AG04449 (cell line): ENCODE results near the gene ZNF526.

Source experiments
- CTCF ChIA-PET: fragments of 350-600 bp; formaldehyde crosslinking; extraction: SDS; loops from one replicate; lab custom pipeline; 2021; ENCODE audit warnings: antibody characterized with exemption; lab: Yijun Ruan, JAX
- POLR2A ChIA-PET: fragments of 400-600, 350-600 bp; formaldehyde crosslinking; extraction: SDS; loops from one replicate; lab custom pipeline; 2020; ENCODE audit warnings: antibody characterized with exemption, inconsistent platforms; lab: Yijun Ruan, JAX
- DNase-seq: peaks from one replicate; pipeline ENCODE4 v3.0.0-alpha.2; 2010; ENCODE audit warnings: low read depth, low spot score
- H3K4me3 ChIP-seq: 2 replicates; pipeline ENCODE4 v1.5.1; 2011; ENCODE audit warnings: low read depth, mild to moderate bottlenecking, control low read depth, low read length
- CTCF ChIP-seq: IDR thresholded peaks from one replicate; pipeline ENCODE4 v1.5.1; 2011; ENCODE audit warnings: mild to moderate bottlenecking, moderate library complexity, low read length, control low read depth, inconsistent platforms; ENCODE audit not compliant: insufficient read depth; ENCODE audit errors: missing control alignments

The ZNF526 gene

DNA sequence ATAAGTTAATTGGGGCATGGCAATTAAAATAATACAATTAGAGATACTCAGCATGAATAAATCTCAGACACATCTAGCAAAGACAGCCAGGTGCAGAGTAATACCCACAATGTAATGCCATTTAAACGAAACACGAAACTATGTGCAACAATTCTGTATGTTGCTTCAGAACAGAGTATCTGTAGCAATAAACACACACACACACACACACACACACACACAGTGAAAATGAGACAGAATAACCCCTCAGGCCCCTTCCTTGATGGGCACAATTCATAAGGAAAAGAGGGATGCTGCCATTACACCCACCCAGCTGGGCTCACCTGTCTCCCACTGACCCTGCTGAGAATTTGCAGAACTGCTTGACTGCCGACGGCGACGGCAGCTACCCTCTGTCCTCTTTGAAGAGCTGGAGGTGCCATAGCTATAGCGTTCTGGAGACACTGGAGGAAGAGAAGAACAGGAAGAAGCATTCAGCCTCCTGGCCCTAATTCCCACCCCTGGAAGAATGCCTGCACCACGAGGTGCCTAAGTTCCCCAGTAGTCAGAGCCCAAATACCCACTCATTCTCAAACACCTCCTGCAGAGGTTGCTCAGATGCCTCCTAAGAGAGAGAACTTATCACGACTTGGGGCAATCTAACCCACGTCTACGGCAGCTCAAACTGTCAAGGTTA, 5.2 kb upstream of the ZNF526 start:
- TF ChIP-seq CTCF, result no peak
- ChIA-PET POLR2A (no interaction called here), CTCF (interaction anchor here (1.2 to 8.8 kb wide), 6 partner anchors 9 to 206 kb away, joined by 3 to 78 read pairs (median 7); partner anchors contain the start of gene POU2F2)
- no peak for DNase-seq
- H3K4me3 ChIP-seq, result no peak overlapping the region

DNA sequence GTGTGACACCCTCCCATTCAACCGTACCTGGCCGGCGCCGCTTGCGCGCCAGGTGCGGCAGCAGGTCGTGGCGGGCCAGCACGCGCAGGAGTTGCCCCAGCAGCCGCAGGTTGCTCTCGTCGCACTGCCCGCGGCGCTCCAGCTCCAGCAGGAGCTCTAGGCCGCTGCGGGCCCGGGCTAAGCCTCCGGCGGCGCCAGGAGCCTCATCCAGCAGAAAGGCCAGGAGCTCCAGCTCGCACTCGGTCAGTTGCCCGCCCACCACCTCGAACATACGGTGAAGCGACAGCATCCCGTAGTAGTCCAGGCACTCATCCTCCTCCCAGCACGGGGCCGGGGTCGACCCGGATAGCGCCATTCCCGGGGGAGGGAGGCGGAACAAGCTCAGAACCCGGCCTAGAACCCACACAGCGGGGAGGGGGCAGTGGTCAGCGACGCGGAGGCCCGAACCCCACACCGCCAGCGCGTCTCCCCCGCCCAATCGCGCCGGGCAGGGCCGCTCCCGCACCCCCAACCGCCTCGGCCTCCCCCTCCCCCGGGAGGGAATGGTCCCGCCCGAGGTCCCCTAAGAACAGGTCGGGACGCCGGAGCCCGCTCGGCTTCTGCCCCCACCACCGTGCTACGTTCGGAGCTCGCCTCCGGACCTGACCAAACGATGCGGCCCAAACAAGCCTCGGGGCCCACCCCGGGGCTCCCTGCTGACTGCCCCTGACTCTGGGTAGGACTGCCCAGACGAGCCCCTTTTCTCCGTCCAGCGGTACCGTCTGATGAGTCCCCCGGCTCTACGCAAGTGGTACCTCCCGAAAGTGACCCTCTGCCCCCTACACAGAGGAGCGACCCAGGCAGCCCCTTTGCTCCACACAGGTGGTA, 3.2 kb upstream of the ZNF526 start:
- CTCF ChIA-PET, result interaction anchor here (0.8 to 8.8 kb wide), 8 partner anchors 9 to 105 kb away, joined by 3 to 78 read pairs (median 6); partner anchors contain the start of gene POU2F2
- no peak for DNase-seq
- no peak for TF ChIP-seq CTCF
- peak overlapping the region; percentile 96 for H3K4me3 ChIP-seq
- POLR2A ChIA-PET, result interaction anchor here (1.1 to 1.2 kb wide), 2 partner anchors 11 to 103 kb away, joined by 3 to 4 read pairs; no protein-coding TSS in a partner anchor

DNA sequence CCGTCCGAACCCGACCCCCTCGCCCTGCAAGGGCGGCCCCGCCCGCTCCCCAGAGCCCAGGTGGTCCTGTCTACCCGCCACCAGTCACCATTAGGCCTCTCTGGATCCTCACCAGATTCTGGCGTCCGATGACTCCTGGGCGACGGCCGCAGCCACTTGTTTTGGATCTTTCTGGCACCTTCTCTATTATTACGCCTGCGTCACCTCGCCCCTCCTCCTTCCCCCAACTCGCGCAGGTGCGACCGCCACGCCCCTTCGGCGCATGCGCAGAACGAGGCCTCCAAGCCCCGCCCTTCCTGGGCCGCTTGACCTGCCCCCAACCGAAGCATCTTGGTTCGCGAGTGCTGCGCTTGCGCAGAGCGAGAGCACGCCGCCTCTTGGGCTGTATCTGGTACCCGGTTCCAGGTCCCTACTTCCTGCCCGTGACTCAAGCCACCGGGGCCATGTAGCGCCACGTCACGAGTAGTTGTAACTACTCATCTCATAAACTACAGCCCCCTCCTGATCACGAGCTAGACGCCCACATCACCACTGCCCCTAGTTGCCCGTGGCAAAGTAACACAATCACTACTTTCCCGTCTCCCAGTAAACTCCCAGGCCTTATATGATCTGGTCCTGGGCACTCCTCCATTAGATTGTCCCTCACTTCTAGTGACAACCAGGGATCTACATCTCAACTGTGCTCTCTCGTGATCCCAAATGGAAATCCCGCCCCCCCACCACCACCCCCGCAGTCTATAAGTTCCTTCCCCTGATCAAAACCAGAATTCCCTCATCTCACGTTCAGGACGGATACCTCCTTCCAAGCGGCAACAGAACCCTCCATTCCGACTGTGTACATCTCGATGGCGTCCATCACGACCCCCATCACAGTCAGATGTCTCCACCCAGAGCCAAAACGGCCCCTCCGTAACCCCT, 2.3 kb upstream of the ZNF526 start, which contains the start of gene DEDD2:
Gene DEDD2 (minus strand): TSS at position 158 of the 918 bp plus-strand sequence. CDS start 670 bp downstream, outside the sequence.
- peak; percentile 90 for DNase-seq
- POLR2A ChIA-PET, result interaction anchor here (0.6 to 1.2 kb wide), 4 partner anchors 9 to 104 kb away, joined by 3 to 4 read pairs (median 4); no protein-coding TSS in a partner anchor
- CTCF ChIA-PET, result interaction anchor here (1.9 to 8.8 kb wide), 4 partner anchors 10 to 106 kb away, joined by 8 to 78 read pairs (median 11); partner anchors contain the start of gene POU2F2
- no peak for TF ChIP-seq CTCF
- H3K4me3 ChIP-seq, result peak within 1 kb of the TSS; percentile 96

GRCh38 chr19:42220751-42221097, 612 bp downstream of the ZNF526 start:
- CTCF ChIA-PET, result interaction anchor here (0.8 to 8.8 kb wide), 11 partner anchors 13 to 139 kb away, joined by 3 to 78 read pairs (median 5); partner anchors contain the start of gene POU2F2
- POLR2A ChIA-PET, result interaction anchor here (1.7 kb wide), 1 partner anchor 9 kb away, joined by 8 read pairs; no protein-coding TSS in a partner anchor

More at GRCh38 chr19:42220751-42221097, 612 bp downstream of the ZNF526 start:
- peak overlapping the region; percentile 84 for H3K4me3 ChIP-seq
- no peak for DNase-seq
- no peak for TF ChIP-seq CTCF
